Measurements from ENCODE around the gene KCNJ2. TPM values are rescaled to one million over a fixed set of nuclear protein-coding genes. Genes with fewer than 3 reads are reported as not detected.

The KCNJ2 gene
- 1 to 10 TPM in 1 of 3 donors, under 1 TPM in 2; 0.20 to 1.7 (median 0.85) TPM for polyA plus RNA-seq

- no peak within 1 kb of the TSS for H3K27ac ChIP-seq (ENCODE audit: low read depth, low read length)
- WGBS, 3 donors = 0 to 1% (median 1%) methylated on average over 44 to 67 of the region's 67 CpGs
Measured at GRCh38 chr17:70168977-70169708, at the start of gene KCNJ2. KCNJ2 (plus strand) TSS chr17:70169532; CDS start chr17:70175040, 5,508 bp downstream.

DNA sequence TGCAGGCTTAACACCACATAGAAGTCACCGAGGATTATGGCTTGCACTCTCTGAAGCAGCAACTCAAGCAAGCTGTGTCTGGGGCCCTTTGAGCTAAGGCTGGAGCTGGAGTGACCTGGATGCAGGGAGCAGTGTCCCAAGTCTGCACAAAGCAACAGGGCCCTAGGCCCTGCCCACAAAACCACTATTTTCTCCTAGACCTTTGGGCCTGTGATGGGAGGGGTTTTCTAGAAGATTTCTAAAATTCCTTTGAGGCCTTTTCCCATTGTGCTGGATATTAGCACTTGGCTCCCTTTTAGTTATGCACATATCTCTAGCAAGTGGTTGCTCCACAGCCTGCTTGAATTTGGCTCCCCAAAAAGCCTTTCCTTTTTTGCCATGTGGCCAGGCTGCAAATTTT lies 49.8 kb upstream of the KCNJ2 start:
- WGBS, 3 donors = 88 to 100% (median 95%) methylated on average over 1 of the region's 1 CpG
- H3K27ac ChIP-seq (ENCODE audit: low read depth, low read length) = no peak overlapping the region

DNA sequence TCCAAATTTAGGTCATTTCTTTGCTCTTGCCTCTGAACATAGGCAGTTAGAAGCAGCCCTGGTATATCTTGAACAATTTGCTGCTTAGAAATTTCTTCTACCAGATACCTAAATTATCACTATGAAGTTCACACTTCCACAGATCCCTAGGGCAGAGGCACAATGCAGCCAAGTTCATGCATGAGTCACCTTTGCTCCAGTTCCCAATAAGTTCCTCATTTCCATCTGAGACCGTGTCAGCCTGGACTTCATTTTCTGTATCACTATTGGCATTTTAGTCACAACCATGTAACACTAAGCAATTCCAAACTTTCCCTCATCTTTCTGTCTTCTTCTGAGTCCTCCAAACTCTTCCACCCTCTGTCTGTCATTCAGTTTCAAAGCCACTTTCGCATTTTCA lies 49.3 kb upstream of the KCNJ2 start:
- WGBS, 3 donors = 57 to 89% (median 68%) methylated on average over 2 of the region's 2 CpGs
- no peak overlapping the region for H3K27ac ChIP-seq (ENCODE audit: low read depth, low read length)

- no peak overlapping the region for H3K27ac ChIP-seq (ENCODE audit: low read depth, low read length)
- 58 to 74% (median 65%) methylated on average over 4 of the region's 4 CpGs for WGBS, 3 donors
Measured at GRCh38 chr17:70120425-70120824, 48.9 kb upstream of the KCNJ2 start.

DNA sequence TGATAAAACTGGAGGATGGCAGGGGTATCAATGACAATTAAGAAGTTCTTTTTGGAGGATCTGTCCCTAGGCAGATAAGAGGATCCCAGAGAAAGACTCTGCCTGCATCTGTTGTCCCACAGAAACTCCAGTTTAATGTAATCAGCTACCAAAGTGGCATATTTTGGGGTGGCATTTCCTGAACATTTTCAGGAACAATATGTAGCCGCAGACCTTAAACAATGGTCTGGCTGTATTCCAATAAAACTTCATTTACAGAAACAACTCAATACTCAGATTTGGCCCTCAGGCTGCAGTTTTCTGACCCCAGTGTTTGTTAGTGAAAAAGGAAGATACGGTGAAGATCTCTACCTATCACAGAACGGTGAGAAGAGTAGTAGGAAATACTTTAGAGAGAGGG lies 48.2 kb upstream of the KCNJ2 start:
- 39 to 71% (median 46%) methylated on average over 3 of the region's 3 CpGs for WGBS, 3 donors
- no peak overlapping the region for H3K27ac ChIP-seq (ENCODE audit: low read depth, low read length)

GRCh38 chr17:70123193-70123592 lies 46.1 kb upstream of the KCNJ2 start:
- whole genome bisulfite sequencing, 3 donors = 59 to 82% (median 60%) methylated on average over 2 of the region's 2 CpGs

GRCh38 chr17:70124723-70125122 lies 44.6 kb upstream of the KCNJ2 start:
- WGBS, 3 donors = 76 to 88% (median 78%) methylated on average over 3 of the region's 3 CpGs
- H3K27ac ChIP-seq (ENCODE audit: low read depth, low read length) = no peak overlapping the region

More at GRCh38 chr17:70123193-70123592, 46.1 kb upstream of the KCNJ2 start:
- no peak overlapping the region for H3K27ac ChIP-seq (ENCODE audit: low read depth, low read length)

DNA sequence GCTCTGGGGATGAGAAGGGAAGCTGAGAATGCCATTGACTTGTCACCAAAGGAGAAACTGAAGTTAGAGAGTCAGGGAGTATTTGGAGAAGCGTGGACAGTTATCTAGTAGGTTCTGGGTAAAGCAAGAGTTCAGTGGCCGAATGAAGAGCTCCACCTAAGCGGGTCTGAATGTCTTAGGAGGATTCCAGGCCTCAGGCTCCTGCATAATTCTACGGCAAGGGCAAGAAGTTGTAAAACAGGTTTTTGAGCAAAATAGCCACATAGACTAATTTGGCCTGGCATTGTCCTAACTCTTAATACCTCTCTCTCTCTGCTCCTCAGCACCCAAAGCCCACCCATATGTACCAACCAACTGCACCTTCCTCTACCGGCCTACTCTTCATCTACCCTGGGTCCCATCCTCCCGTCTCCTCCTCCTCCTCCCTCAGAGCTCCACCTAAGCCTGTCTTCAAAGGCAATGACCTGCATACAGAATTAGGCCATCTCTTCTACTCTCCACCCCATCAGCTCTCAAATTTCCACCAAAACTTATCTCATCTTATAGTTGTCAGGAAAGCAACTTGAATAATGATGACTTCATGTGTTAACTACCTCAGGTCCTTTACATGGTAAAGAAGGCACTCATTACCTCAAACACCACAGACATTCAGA lies 42.0 kb upstream of the KCNJ2 start:
- WGBS, 3 donors = 86 to 95% (median 91%) methylated on average over 6 of the region's 6 CpGs
- no peak overlapping the region for H3K27ac ChIP-seq (ENCODE audit: low read depth, low read length)

DNA sequence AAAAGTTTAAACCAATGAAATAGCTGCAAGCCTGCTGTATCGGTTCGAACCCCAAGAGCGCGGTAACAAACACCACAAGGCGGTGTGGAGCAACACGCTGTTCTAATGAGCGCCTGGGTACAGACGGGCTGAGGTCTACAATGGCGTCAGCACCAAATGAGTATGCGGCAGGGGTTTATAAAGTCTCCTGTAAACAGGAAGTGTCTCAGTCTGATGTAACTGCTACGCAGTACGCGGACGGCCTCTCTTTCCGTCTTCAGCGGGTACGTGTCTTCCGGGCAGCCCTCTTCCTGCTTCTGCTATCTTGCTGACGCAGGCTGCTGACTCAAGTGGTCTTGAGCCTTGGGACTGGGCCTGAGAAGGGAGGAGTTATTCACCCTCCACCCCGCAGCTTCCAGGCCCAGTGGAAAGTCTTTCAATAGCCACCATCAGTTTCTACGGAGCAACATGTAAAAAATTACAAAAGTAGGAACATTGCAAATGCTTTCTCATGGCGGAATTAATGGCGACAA lies 40.5 kb upstream of the KCNJ2 start:
- H3K27ac ChIP-seq (ENCODE audit: low read depth, low read length) = no peak overlapping the region
- 93 to 98% (median 96%) methylated on average over 23 of the region's 23 CpGs for WGBS, 3 donors

DNA sequence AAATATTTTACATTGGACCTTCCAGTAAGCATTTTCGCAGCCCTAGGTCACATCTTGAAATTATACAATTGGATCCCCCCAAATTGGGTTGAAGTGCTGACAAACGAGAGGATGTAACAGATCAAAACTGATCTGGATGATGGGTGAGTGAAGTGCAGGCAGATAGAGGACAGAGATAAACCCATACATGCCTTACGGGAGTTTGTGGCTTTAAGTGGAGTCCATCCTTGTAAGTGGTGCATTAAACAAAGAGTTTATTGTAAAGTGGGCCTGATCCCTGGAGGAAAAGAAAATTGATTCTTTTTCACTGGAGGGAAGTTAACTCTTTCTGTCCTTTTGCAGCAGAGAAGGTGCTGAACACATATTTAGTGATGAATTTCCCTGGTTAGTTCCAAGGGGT lies 39.0 kb upstream of the KCNJ2 start:
- H3K27ac ChIP-seq (ENCODE audit: low read depth, low read length) = no peak overlapping the region
- 76 to 84% (median 80%) methylated on average over 3 of the region's 3 CpGs for WGBS, 3 donors

DNA sequence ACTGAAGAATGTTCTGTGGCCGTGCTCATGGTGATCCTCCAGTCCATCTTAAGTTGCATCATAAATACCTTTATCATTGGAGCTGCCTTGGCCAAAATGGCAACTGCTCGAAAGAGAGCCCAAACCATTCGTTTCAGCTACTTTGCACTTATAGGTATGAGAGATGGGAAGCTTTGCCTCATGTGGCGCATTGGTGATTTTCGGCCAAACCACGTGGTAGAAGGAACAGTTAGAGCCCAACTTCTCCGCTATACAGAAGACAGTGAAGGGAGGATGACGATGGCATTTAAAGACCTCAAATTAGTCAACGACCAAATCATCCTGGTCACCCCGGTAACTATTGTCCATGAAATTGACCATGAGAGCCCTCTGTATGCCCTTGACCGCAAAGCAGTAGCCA lies 36.8 kb upstream of the KCNJ2 start:
- WGBS, 3 donors = 95 to 97% (median 96%) methylated on average over 11 of the region's 11 CpGs
- no peak overlapping the region for H3K27ac ChIP-seq (ENCODE audit: low read depth, low read length)

DNA sequence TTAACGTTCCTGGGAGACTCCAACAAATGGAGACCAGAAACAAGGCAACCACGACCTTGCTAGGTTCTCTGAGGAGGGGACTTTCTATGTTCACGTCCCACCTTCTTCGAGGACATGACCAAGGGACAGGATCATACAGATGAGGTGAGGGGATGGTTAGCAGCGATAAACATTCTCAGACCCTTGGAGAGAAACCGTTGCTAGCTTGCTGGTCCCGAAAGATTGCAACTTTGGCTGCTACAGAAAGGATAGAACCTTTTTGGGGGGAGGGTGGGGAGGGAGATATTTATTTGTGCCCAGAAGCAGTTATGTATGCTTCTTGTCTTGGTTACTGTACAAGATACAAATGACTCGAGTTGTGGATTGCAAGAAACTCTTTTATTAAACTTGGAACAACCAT lies 35.3 kb upstream of the KCNJ2 start:
- WGBS, 3 donors = 84 to 88% (median 84%) methylated on average over 8 of the region's 8 CpGs
- no peak overlapping the region for H3K27ac ChIP-seq (ENCODE audit: low read depth, low read length)

DNA sequence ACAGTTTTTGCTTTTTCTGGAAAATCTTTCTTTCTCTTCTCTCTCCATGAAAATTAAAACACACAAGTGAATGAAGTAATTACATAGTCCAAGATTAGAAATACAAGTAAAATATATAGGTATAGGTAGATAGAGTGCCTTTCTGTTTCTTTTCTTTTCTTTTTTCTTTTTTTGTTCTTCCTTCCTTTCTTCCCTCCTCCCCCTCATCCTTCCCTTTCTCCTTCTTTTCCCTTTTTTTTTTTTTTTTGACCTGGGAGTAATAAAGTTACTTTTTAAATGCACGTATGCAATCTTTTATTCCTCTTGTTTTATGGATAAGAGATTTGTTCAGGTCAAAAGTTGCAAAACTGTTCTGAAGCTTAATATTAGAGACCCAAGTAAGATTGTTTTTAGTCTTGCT lies 34.6 kb upstream of the KCNJ2 start:
- no peak overlapping the region for H3K27ac ChIP-seq (ENCODE audit: low read depth, low read length)
- 82 to 97% (median 93%) methylated on average over 1 of the region's 1 CpG for WGBS, 3 donors

- H3K27ac ChIP-seq (ENCODE audit: low read depth, low read length) = no peak overlapping the region
- 76 to 88% (median 83%) methylated on average over 5 of the region's 5 CpGs for WGBS, 3 donors
Measured at GRCh38 chr17:70136131-70136530, 33.2 kb upstream of the KCNJ2 start.

- WGBS, 3 donors = 17 to 23% (median 22%) methylated on average over 9 of the region's 9 CpGs
- peak overlapping the region; percentile 17 for H3K27ac ChIP-seq (ENCODE audit: low read depth, low read length)
Measured at GRCh38 chr17:70137451-70138230, 31.7 kb upstream of the KCNJ2 start.

- H3K27ac ChIP-seq (ENCODE audit: low read depth, low read length) = no peak overlapping the region
- WGBS, 3 donors = 68 to 73% (median 73%) methylated on average over 3 of the region's 3 CpGs
Measured at GRCh38 chr17:70138291-70138865, 31.0 kb upstream of the KCNJ2 start.

DNA sequence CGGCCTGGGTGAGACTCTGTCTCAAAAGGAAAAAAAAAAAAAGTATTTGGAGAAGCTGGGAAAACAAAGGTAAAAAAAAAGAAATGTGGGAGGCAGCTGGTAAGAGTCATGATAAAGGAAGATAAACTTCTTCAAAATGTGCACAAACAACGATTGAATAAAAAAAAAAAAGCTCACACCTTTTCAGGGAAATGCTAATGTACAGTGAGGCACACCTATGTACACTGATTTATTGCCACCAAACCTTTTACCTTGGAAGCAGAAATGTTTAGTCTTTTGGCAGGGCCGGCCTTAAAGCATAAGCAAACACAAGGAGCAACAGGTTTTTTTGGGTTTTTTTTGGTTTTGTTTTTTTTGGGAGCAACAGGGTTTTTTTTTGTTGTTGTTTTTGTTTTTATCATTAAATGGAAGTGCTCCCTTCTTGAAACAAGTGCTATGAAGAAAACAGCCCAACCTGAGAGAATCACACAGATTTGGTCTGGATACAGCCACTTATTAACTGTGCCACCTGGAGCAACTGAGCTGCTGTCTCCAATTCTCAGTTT lies 29.8 kb upstream of the KCNJ2 start:
- H3K27ac ChIP-seq (ENCODE audit: low read depth, low read length) = no peak overlapping the region
- 39 to 53% (median 53%) methylated on average over 3 of the region's 3 CpGs for WGBS, 3 donors

DNA sequence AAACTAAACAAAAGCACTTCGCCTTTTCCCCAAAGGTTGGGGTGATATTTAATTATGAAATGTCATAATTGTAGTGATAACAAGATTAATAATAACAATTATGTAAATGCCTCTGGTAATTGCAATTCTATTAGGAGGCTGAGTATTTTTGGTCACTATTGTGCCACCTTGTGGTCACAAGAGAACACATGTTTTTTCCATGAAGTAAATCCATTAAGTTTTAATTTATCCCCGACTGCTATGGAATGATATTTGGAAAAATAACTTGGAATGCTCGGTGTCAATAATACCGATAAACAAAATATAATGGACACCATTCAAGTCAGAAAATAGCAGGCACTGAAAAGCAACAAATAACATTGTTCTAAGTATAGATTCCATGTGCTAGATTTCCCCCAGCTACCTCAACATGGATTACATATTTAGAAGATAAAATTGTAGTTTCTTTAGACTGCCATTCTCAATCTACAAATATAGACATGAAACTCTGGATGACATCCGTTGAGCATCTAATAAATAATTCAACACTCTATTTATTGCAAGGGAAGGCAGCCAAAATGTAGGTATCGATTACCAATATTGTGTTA lies 25.0 kb upstream of the KCNJ2 start:
- 20 to 29% (median 26%) methylated on average over 6 of the region's 6 CpGs for WGBS, 3 donors
- H3K27ac ChIP-seq (ENCODE audit: low read depth, low read length) = no peak overlapping the region
